Colonic mucosa (tissue), 4 donors: ENCODE results near the gene SERTAD1. TPM values are rescaled to one million over a fixed set of nuclear protein-coding genes. Genes with fewer than 3 reads are reported as not detected.
"Not testable (repeated sequence)": the region's sequence is repeated elsewhere in the genome, so short reads cannot be mapped to it uniquely, and the experiment has no call there.

Experiments
- DNase-seq: peaks from one replicate; pipeline ENCODE4 v3.0.0-alpha.2; 2020
- H3K27ac ChIP-seq: fragments of 200-600 bp; one replicate; pipeline ENCODE4 v1.8.0; 2021
- H3K27me3 ChIP-seq: fragments of 200-600 bp; one replicate; pipeline ENCODE4 v1.8.0; 2021
- H3K36me3 ChIP-seq: fragments of 200-600 bp; one replicate; pipeline ENCODE4 v1.8.0; 2021
- H3K4me1 ChIP-seq: fragments of 200-600 bp; one replicate; pipeline ENCODE4 v1.8.0; 2021; ENCODE audit warnings: mild to moderate bottlenecking
- H3K4me3 ChIP-seq: fragments of 200-600 bp; one replicate; pipeline ENCODE4 v1.8.0; 2021
- H3K9ac ChIP-seq, 2 donors: one replicate each; pipeline ENCODE4 v1.7.0; 2013; ENCODE audit warnings: control low read depth in 2 of 2, low read depth in 2 of 2, low read length in 2 of 2
- H3K9me3 ChIP-seq: fragments of 200-600 bp; one replicate; pipeline ENCODE4 v1.8.0; 2021
- CTCF ChIP-seq: fragments of 200-600 bp; IDR thresholded peaks from one replicate; pipeline ENCODE4 v1.8.0; 2022; ENCODE audit warnings: antibody characterized with exemption, mild to moderate bottlenecking
- intact Hi-C: fragments of 100-400 bp; cut with DNase I; formaldehyde crosslinking; loops from one replicate; pipeline ENCODE4 v1.14.1; 2022
- total RNA-seq, 2 donors: library from RNA; stranded (reverse); fragmentation: NEBNext Ultra II Directional in 1 of 2; extraction: Animal tissue kit (Norgen Biotek cat#: 25700) in 1 of 2; gene quantifications; one replicate each; pipeline ENCODE4 v1.2.1, GENCODE V29; 2021
- donor health status: healthy.
- donor health status: DM: no; HTN: no; CAD: no.
- donor health status: DM: no; HTN: no; CAD: no.

The SERTAD1 gene
- total RNA-seq, 2 donors from 2014 or later, result 8.7 to 16.0 TPM

GRCh38 chr19:40413291-40413845 is 12.4 kb downstream of the SERTAD1 start, which contains the start of gene PRX:
Gene PRX (minus strand): TSS chr19:40413378. CDS start chr19:40407932, 5,446 bp downstream.
- Histone ChIP-seq H3K9me3 (no peaks in the 10 kb centered on the region), H3K36me3 (no peaks in the 10 kb centered on the region), H3K27me3 (no peaks in the 10 kb centered on the region), H3K4me3 (no peak within 1 kb of the TSS), H3K4me1 (no peaks in the 10 kb centered on the region), H3K27ac (no peak within 1 kb of the TSS), H3K9ac (no peak within 1 kb of the TSS)
- DNase-seq, result no peak
- intact Hi-C loops, result no loop called here
- no peak for TF ChIP-seq CTCF

GRCh38 chr19:40412866-40413265 is 12.9 kb downstream of the SERTAD1 start:
- H3K4me1 ChIP-seq, result no peaks in the 10 kb centered on the region
- intact Hi-C loops, result no loop called here
- no peaks in the 10 kb centered on the region for H3K27me3 ChIP-seq
- no peak overlapping the region for H3K27ac ChIP-seq
- no peak for DNase-seq
- H3K9ac ChIP-seq, result no peak overlapping the region
- H3K36me3 ChIP-seq, result no peaks in the 10 kb centered on the region
- TF ChIP-seq CTCF, result no peak
- H3K9me3 ChIP-seq, result no peaks in the 10 kb centered on the region
- H3K4me3 ChIP-seq, result no peak overlapping the region

GRCh38 chr19:40411958-40412499 is 13.8 kb downstream of the SERTAD1 start:
- H3K27ac ChIP-seq, result no peak overlapping the region
- no peak for DNase-seq
- H3K4me3 ChIP-seq, result no peak overlapping the region
- no peaks in the 10 kb centered on the region for H3K4me1 ChIP-seq
- intact Hi-C loops, result no loop called here
- no peak overlapping the region for H3K9ac ChIP-seq
- no peak for TF ChIP-seq CTCF
- no peaks in the 10 kb centered on the region for H3K27me3 ChIP-seq
- no peaks in the 10 kb centered on the region for H3K36me3 ChIP-seq
- H3K9me3 ChIP-seq, result no peaks in the 10 kb centered on the region

- TF ChIP-seq CTCF, result no peak
- Histone ChIP-seq H3K4me1 (no peaks in the 10 kb centered on the region), H3K36me3 (no peaks in the 10 kb centered on the region), H3K9me3 (no peaks in the 10 kb centered on the region), H3K27me3 (no peaks in the 10 kb centered on the region), H3K4me3 (no peak overlapping the region), H3K9ac (no peak overlapping the region), H3K27ac (no peak overlapping the region)
- intact Hi-C loops, result no loop called here
- no peak for DNase-seq
Measured at GRCh38 chr19:40411125-40411842, 14.5 kb downstream of the SERTAD1 start.

- no peaks in the 10 kb centered on the region for H3K9me3 ChIP-seq
- no peak overlapping the region for H3K27ac ChIP-seq
- H3K4me3 ChIP-seq, result no peak overlapping the region
- no peak overlapping the region for H3K9ac ChIP-seq
- no peaks in the 10 kb centered on the region for H3K27me3 ChIP-seq
- no peaks in the 10 kb centered on the region for H3K4me1 ChIP-seq
- DNase-seq, result no peak
- intact Hi-C loops, result no loop called here
- H3K36me3 ChIP-seq, result no peaks in the 10 kb centered on the region
- no peak for TF ChIP-seq CTCF
Measured at GRCh38 chr19:40410030-40410389, 15.8 kb downstream of the SERTAD1 start.

- H3K36me3 ChIP-seq, H3K4me1 ChIP-seq, intact Hi-C loops, H3K4me3 ChIP-seq, H3K27ac ChIP-seq, DNase-seq, H3K27me3 ChIP-seq, H3K9ac ChIP-seq, H3K9me3 ChIP-seq: not testable (repeated sequence)
Measured at GRCh38 chr19:40408598-40408925, 17.2 kb downstream of the SERTAD1 start.
